HepG2 (cell line): ENCODE results near the gene TMEM63B. TPM values are rescaled to one million over a fixed set of nuclear protein-coding genes. Genes with fewer than 3 reads are reported as not detected.

Experiments
- AKNA ChIP-seq: sonication (generic); formaldehyde crosslinking; IDR thresholded peaks from 2 replicates; pipeline ENCODE4 v1.4.0; 2020; ENCODE audit warnings: missing genetic modification reagents, borderline replicate concordance
- CCAR2 ChIP-seq: fragments of 200-400 bp; formaldehyde crosslinking; optimal IDR thresholded peaks from 2 replicates; pipeline ENCODE3; 2018; ENCODE audit warnings: low read depth, mild to moderate bottlenecking, low read length, moderate library complexity
- ETV5 ChIP-seq: IDR thresholded peaks from 2 replicates; pipeline ENCODE4 v1.6.1; 2018; ENCODE audit warnings: missing biosample characterization, missing genetic modification reagents, inconsistent platforms, borderline replicate concordance
- IRF9 ChIP-seq: sonication (generic); formaldehyde crosslinking; IDR thresholded peaks from 2 replicates; pipeline ENCODE4 v1.8.0; 2022; ENCODE audit warnings: missing genetic modification reagents, mild to moderate bottlenecking, borderline replicate concordance
- NFKB2 ChIP-seq: sonication (generic); formaldehyde crosslinking; IDR thresholded peaks from 2 replicates; pipeline ENCODE4 v1.4.0; 2020; ENCODE audit warnings: missing genetic modification reagents, borderline replicate concordance
- RBM39 ChIP-seq: fragments of 200-400 bp; formaldehyde crosslinking; IDR thresholded peaks from one replicate; pipeline ENCODE4 v1.6.1; 2018; ENCODE audit warnings: antibody characterized with exemption, mild to moderate bottlenecking, low read depth, low read length; ENCODE audit not compliant: poor library complexity, severe bottlenecking
- SALL1 ChIP-seq: sonication (generic); formaldehyde crosslinking; IDR thresholded peaks from 2 replicates; pipeline ENCODE4 v1.8.0; 2022; ENCODE audit warnings: mild to moderate bottlenecking, missing genetic modification reagents
- THAP11 ChIP-seq: IDR thresholded peaks from 2 replicates; pipeline ENCODE4 v1.6.1; 2016; ENCODE audit warnings: missing biosample characterization, missing genetic modification reagents
- ZBTB33 ChIP-seq: sonication (generic); formaldehyde crosslinking; IDR thresholded peaks from 2 replicates; pipeline ENCODE4 v1.4.0; 2020; ENCODE audit warnings: missing genetic modification reagents
- ZC3H4 ChIP-seq: sonication (generic); formaldehyde crosslinking; IDR thresholded peaks from 2 replicates; pipeline ENCODE4 v1.4.0; 2020; ENCODE audit warnings: missing genetic modification reagents, borderline replicate concordance
- ZFP41 ChIP-seq: sonication (generic); formaldehyde crosslinking; IDR thresholded peaks from 2 replicates; pipeline ENCODE4 v1.4.0; 2020; ENCODE audit warnings: mild to moderate bottlenecking, missing genetic modification reagents, borderline replicate concordance
- ZFP91 ChIP-seq: sonication (generic); formaldehyde crosslinking; IDR thresholded peaks from 2 replicates; pipeline ENCODE4 v1.9.0; 2022; ENCODE audit warnings: missing genetic modification reagents, mild to moderate bottlenecking, borderline replicate concordance
- ZNF331 ChIP-seq: sonication (generic); formaldehyde crosslinking; IDR thresholded peaks from 2 replicates; pipeline ENCODE4 v1.4.0; 2020; ENCODE audit warnings: missing genetic modification reagents
- ZNF644 ChIP-seq: IDR thresholded peaks from 2 replicates; pipeline ENCODE4 v1.6.1; 2016; ENCODE audit warnings: low read depth
- ZNF670 ChIP-seq: sonication (generic); formaldehyde crosslinking; IDR thresholded peaks from 2 replicates; pipeline ENCODE4 v1.8.0; 2022; ENCODE audit warnings: mild to moderate bottlenecking, missing genetic modification reagents, borderline replicate concordance
- ZNF746 ChIP-seq: sonication (generic); formaldehyde crosslinking; IDR thresholded peaks from 2 replicates; pipeline ENCODE4 v1.8.0; 2022; ENCODE audit warnings: mild to moderate bottlenecking, missing genetic modification reagents
- ZNF761 ChIP-seq: sonication (generic); formaldehyde crosslinking; conservative IDR thresholded peaks from 2 replicates; pipeline ENCODE4 v1.4.0; 2020; ENCODE audit warnings: mild to moderate bottlenecking, missing genetic modification reagents
- polyA plus RNA-seq, 8 experiments: library from polyadenylated mRNA; depleted of rRNA in 3 of 8; stranded (reverse) in 7 of 8; unstranded in 1 of 8; fragments of >200 nt; fragmentation: Illumina TruSeq in 4 of 8; extraction: Trizol in 4 of 8; gene quantifications; 2 replicates each; pipeline versions ENCODE4 v1.2.1 to v1.2.3, GENCODE V29; 2011 to 2016; ENCODE audit warnings: low read depth in 4 of 8, missing spikeins in 1 of 8, mixed read lengths in 1 of 8; ENCODE audit not compliant: insufficient read depth in 1 of 8
- total RNA-seq, 5 experiments: library from RNA; depleted of rRNA; stranded (reverse); fragments of >200 nt; fragmentation: Illumina TruSeq; extraction: Trizol; gene quantifications; 2 replicates each; pipeline ENCODE4 v1.2.3, GENCODE V29; 2016; ENCODE audit warnings: low read depth in 1 of 5

The TMEM63B gene
- total and polyA plus RNA-seq, 2 of the 13 experiments (the other 11 are each of a cell fraction or from before 2014, with no cell fraction given): 27.4 to 75.8 TPM

- peak; percentile 82; the same call in 1 of the 2 replicates for TF ChIP-seq ZFP91 (CRISPR knock-in tag)
- peak; percentile 78; the same call in 1 of the 2 replicates for TF ChIP-seq NFKB2 (CRISPR knock-in tag)
- TF ChIP-seq SALL1: peak; percentile 54; the same call in 1 of the 2 replicates
- TF ChIP-seq ZNF746 (CRISPR knock-in tag): peak; percentile 65; the same call in 1 of the 2 replicates
- TF ChIP-seq ZFP41: no peak
- TF ChIP-seq IRF9 (CRISPR knock-in tag): peak; percentile 81; the same call in 1 of the 2 replicates
- no peak for TF ChIP-seq AKNA
- TF ChIP-seq ZNF761 (CRISPR knock-in tag): 0 out of 2 replicates have a peak, but pooled peaks have one; percentile 30
- peak; percentile 68 for TF ChIP-seq RBM39
- no peak for TF ChIP-seq ZNF644 (CRISPR knock-in tag)
- TF ChIP-seq ZNF331 (CRISPR knock-in tag): no peak
- TF ChIP-seq CCAR2: no peak
- no peak for TF ChIP-seq THAP11 (CRISPR knock-in tag)
- 0 out of 2 replicates have a peak, but pooled peaks have one; percentile 41 for TF ChIP-seq ZNF670 (CRISPR knock-in tag)
- TF ChIP-seq ZBTB33 (CRISPR knock-in tag): no peak
- no peak for TF ChIP-seq ZC3H4
- TF ChIP-seq ETV5 (CRISPR knock-in tag): peak; percentile 26; the same call in 1 of the 2 replicates
Observed at GRCh38 chr6:44128020-44128917, 915 bp downstream of the TMEM63B start (continued).
